ENCODE measurements around the gene HNRNPA1. TPM values are rescaled to one million over a fixed set of nuclear protein-coding genes. Genes with fewer than 3 reads are reported as not detected.

HNRNPA1 gene
- total and polyA plus RNA-seq, 4 donors, result 645 to 1,277 (median 814) TPM

Other genes with a start within 250 kb of the HNRNPA1 start
- 1 to 10 TPM; 3.8 to 3.9 TPM for gene HOXC5, start 247.7 kb upstream of the HNRNPA1 start, total RNA-seq
- not detected for gene HOXC5, start 247.7 kb upstream of the HNRNPA1 start, polyA plus RNA-seq
- 10 to 100 TPM; 10.1 to 18.4 TPM for gene HOXC4, start 226.9 kb upstream of the HNRNPA1 start, total RNA-seq
- 1 to 10 TPM; 1.4 to 1.8 TPM for gene HOXC4, start 226.9 kb upstream of the HNRNPA1 start, polyA plus RNA-seq
- gene SMUG1, start 91.7 kb upstream of the HNRNPA1 start, total RNA-seq, result 10 to 100 TPM; 21.8 to 27.6 TPM
- 10 to 100 TPM; 22.3 to 32.3 TPM for gene SMUG1, start 91.7 kb upstream of the HNRNPA1 start, polyA plus RNA-seq
- 10 to 100 TPM; 66.8 to 67.8 TPM for gene CBX5, start 604 bp upstream of the HNRNPA1 start, total RNA-seq
- 10 to 100 TPM in 1 of 2 donors, 1 to 10 TPM in 1; 9.4 to 11.3 TPM for gene CBX5, start 604 bp upstream of the HNRNPA1 start, polyA plus RNA-seq
- gene NFE2, start 20.3 kb downstream of the HNRNPA1 start, total RNA-seq, result 1 to 10 TPM; 3.2 to 3.3 TPM
- gene NFE2, start 20.3 kb downstream of the HNRNPA1 start, polyA plus RNA-seq, result under 1 TPM in 1 of 2 donors, not detected in 1; 0.28 TPM
- gene COPZ1, start 44.4 kb downstream of the HNRNPA1 start, total RNA-seq, result 10 to 100 TPM; 71.5 to 72.1 TPM
- 10 to 100 TPM; 54.1 to 63.0 TPM for gene COPZ1, start 44.4 kb downstream of the HNRNPA1 start, polyA plus RNA-seq
- gene GPR84, start 83.8 kb downstream of the HNRNPA1 start, total RNA-seq, result 1 to 10 TPM; 1.9 TPM
- gene GPR84, start 83.8 kb downstream of the HNRNPA1 start, polyA plus RNA-seq, result under 1 TPM in 1 of 2 donors, not detected in 1; 0.38 TPM
- 10 to 100 TPM; 22.2 to 27.6 TPM for gene ZNF385A, start 104.0 kb downstream of the HNRNPA1 start, total RNA-seq
- 10 to 100 TPM in 1 of 2 donors, 1 to 10 TPM in 1; 4.1 to 11.5 TPM for gene ZNF385A, start 104.0 kb downstream of the HNRNPA1 start, polyA plus RNA-seq
- gene ITGA5, start 138.5 kb downstream of the HNRNPA1 start, total RNA-seq, result 1,000 to 10,000 TPM in 1 of 2 donors, 100 to 1,000 TPM in 1; 241 to 1,416 TPM
- 100 to 1,000 TPM in 1 of 2 donors, 10 to 100 TPM in 1; 26.5 to 464 TPM for gene ITGA5, start 138.5 kb downstream of the HNRNPA1 start, polyA plus RNA-seq
- not detected for gene GTSF1, start 192.9 kb downstream of the HNRNPA1 start, total RNA-seq
- gene GTSF1, start 192.9 kb downstream of the HNRNPA1 start, polyA plus RNA-seq, result 1 to 10 TPM in 1 of 2 donors, not detected in 1; 1.5 TPM
- gene NCKAP1L, start 217.0 kb downstream of the HNRNPA1 start, total RNA-seq, result 10 to 100 TPM; 39.8 to 47.7 TPM
- gene NCKAP1L, start 217.0 kb downstream of the HNRNPA1 start, polyA plus RNA-seq, result 1 to 10 TPM; 3.4 to 5.4 TPM

Data from aorta (tissue), 4 donors.